HFF-Myc (cell line): ENCODE measurements around the gene NR4A2.

ENCODE experiments used
- DNase-seq: peaks from one replicate; pipeline ENCODE4 v3.0.0-alpha.2; 2011; ENCODE audit warnings: low read depth; ENCODE audit errors: extremely low read depth
- H3K4me3 ChIP-seq: replicated peaks from 2 replicates; pipeline ENCODE4 v1.5.1; 2011; ENCODE audit warnings: low read depth, mild to moderate bottlenecking, control low read depth, low read length
- CTCF ChIP-seq: IDR thresholded peaks from 2 replicates; pipeline ENCODE4 v1.5.1; 2012; ENCODE audit warnings: mild to moderate bottlenecking, low read depth, low read length, control low read depth; ENCODE audit errors: missing control alignments

NR4A2 gene

GRCh38 chr2:156327835-156328695 is 4.5 kb downstream of the NR4A2 start:
- DNase-seq = no peak
- H3K4me3 ChIP-seq = no peak overlapping the region
- TF ChIP-seq CTCF = no peak

GRCh38 chr2:156326526-156327095 is 5.9 kb downstream of the NR4A2 start:
- no peak overlapping the region for H3K4me3 ChIP-seq
- DNase-seq = no peak
- no peak for TF ChIP-seq CTCF

GRCh38 chr2:156325688-156326525 is 6.6 kb downstream of the NR4A2 start:
- no peak for DNase-seq
- no peak overlapping the region for H3K4me3 ChIP-seq
- no peak for TF ChIP-seq CTCF

- DNase-seq = no peak
- H3K4me3 ChIP-seq = no peak overlapping the region
- no peak for TF ChIP-seq CTCF
Measured at GRCh38 chr2:156323754-156324153, 8.8 kb downstream of the NR4A2 start.

GRCh38 chr2:156322686-156323231 is 9.8 kb downstream of the NR4A2 start:
- no peak overlapping the region for H3K4me3 ChIP-seq
- no peak for TF ChIP-seq CTCF
- no peak for DNase-seq

GRCh38 chr2:156322051-156322685 is 10.4 kb downstream of the NR4A2 start:
- DNase-seq = no peak
- TF ChIP-seq CTCF = no peak
- no peak overlapping the region for H3K4me3 ChIP-seq
